ENCODE measurements around the gene RRP8.
A peak's percentile ranks its signal among the peaks of the same experiment; 100 is the strongest.

The RRP8 gene

GRCh38 chr11:6647836-6648235 lies 44.4 kb upstream of the RRP8 start:
- TF ChIP-seq CTCF (IDR thresholded peaks at IDR 0.05; ENCODE audit: control extremely low read depth, extremely low read depth, low read depth, missing control alignments) = no peak
- CTCF ChIA-PET = interaction anchor here (1.5 to 5.6 kb wide), 7 partner anchors 9 to 43 kb away, joined by 3 to 31 read pairs (median 7); partner anchors contain the start of gene MRPL17
- no peak for DNase-seq (ENCODE audit: extremely low spot score)
- POLR2A ChIA-PET = no interaction called here

GRCh38 chr11:6646918-6647679 lies 43.7 kb upstream of the RRP8 start:
- ChIA-PET CTCF (interaction anchor here (1.5 to 5.6 kb wide), 6 partner anchors 9 to 42 kb away, joined by 3 to 31 read pairs (median 8); partner anchors contain the start of gene MRPL17), POLR2A (interaction anchor here (0.7 kb wide), 1 partner anchor 25 kb away, joined by 6 read pairs; no protein-coding TSS in a partner anchor)
- peak; percentile 81 for DNase-seq (ENCODE audit: extremely low spot score)

GRCh38 chr11:6646576-6646917 lies 43.1 kb upstream of the RRP8 start:
- ChIA-PET POLR2A (interaction anchor here (0.7 kb wide), 1 partner anchor 25 kb away, joined by 6 read pairs; no protein-coding TSS in a partner anchor), CTCF (interaction anchor here (1.5 to 5.6 kb wide), 5 partner anchors 8 to 42 kb away, joined by 4 to 31 read pairs (median 10); partner anchors contain the start of gene MRPL17)
- no peak for DNase-seq (ENCODE audit: extremely low spot score)
- no peak for TF ChIP-seq CTCF (IDR thresholded peaks at IDR 0.05; ENCODE audit: control extremely low read depth, extremely low read depth, low read depth, missing control alignments)

More at GRCh38 chr11:6646918-6647679, 43.7 kb upstream of the RRP8 start:
- no peak for TF ChIP-seq CTCF (IDR thresholded peaks at IDR 0.05; ENCODE audit: control extremely low read depth, extremely low read depth, low read depth, missing control alignments)

GRCh38 chr11:6646071-6646470 lies 42.7 kb upstream of the RRP8 start:
- TF ChIP-seq CTCF (IDR thresholded peaks at IDR 0.05; ENCODE audit: control extremely low read depth, extremely low read depth, low read depth, missing control alignments) = no peak
- DNase-seq (ENCODE audit: extremely low spot score) = no peak
- ChIA-PET CTCF (interaction anchor here (1.0 to 5.6 kb wide), 5 partner anchors 8 to 37 kb away, joined by 3 to 31 read pairs (median 10); partner anchors contain the start of gene MRPL17), POLR2A (no interaction called here)

GRCh38 chr11:6642957-6643356 lies 39.5 kb upstream of the RRP8 start:
- ChIA-PET POLR2A (no interaction called here), CTCF (interaction anchor here (1.2 to 2.2 kb wide), 3 partner anchors 21 to 112 kb away, joined by 3 to 6 read pairs (median 3); no protein-coding TSS in a partner anchor)
- no peak for DNase-seq (ENCODE audit: extremely low spot score)
- no peak for TF ChIP-seq CTCF (IDR thresholded peaks at IDR 0.05; ENCODE audit: control extremely low read depth, extremely low read depth, low read depth, missing control alignments)

- CTCF ChIA-PET = interaction anchor here (0.7 to 2.2 kb wide), 4 partner anchors 9 to 61 kb away, joined by 3 to 6 read pairs (median 4); no protein-coding TSS in a partner anchor
- no peak for DNase-seq (ENCODE audit: extremely low spot score)
- POLR2A ChIA-PET = interaction anchor here (1.2 kb wide), 1 partner anchor 42 kb away, joined by 3 read pairs; the partner anchor contains the start of gene MRPL17
- TF ChIP-seq CTCF (IDR thresholded peaks at IDR 0.05; ENCODE audit: control extremely low read depth, extremely low read depth, low read depth, missing control alignments) = no peak
Measured at GRCh38 chr11:6640985-6641701, 37.7 kb upstream of the RRP8 start.
